Measurements from ENCODE around the gene UGT1A6. TPM values are rescaled to one million over a fixed set of nuclear protein-coding genes. Genes with fewer than 3 reads are reported as not detected.

Gene UGT1A6
- total RNA-seq, 4 donors from 2014 or later = 0.31 TPM; not detected in 3

DNA sequence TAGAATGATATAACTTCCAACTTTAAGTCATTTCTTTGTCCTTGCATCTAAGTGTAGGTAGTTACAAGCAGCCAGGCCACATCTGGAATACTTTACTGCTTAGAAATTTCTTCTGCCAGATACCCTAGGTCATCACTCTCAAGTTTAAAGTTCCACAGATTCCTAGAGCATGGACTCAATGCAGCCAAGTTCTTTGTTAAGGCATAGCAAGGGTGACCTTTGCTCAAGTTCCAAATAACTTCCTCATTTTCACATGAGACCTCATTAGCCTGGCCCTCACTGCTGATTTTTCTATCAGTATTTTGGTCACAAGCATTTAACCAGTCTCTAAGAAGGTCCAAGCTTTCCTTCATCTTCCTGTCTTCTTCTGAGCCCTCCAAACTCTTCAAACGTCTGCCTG is 28.8 kb upstream of the UGT1A6 start:
- no peak overlapping the region for H3K27ac ChIP-seq
- intact Hi-C loops (cut with DNase I; ENCODE audit: low total_unique reads) = no loop called here
- no peaks in the 10 kb centered on the region for H3K4me1 ChIP-seq
- H3K36me3 ChIP-seq = no peaks in the 10 kb centered on the region
- DNase-seq (no peak), ATAC-seq (no peak)
- H3K4me3 ChIP-seq = no peak overlapping the region
- TF ChIP-seq, protein P1, sequence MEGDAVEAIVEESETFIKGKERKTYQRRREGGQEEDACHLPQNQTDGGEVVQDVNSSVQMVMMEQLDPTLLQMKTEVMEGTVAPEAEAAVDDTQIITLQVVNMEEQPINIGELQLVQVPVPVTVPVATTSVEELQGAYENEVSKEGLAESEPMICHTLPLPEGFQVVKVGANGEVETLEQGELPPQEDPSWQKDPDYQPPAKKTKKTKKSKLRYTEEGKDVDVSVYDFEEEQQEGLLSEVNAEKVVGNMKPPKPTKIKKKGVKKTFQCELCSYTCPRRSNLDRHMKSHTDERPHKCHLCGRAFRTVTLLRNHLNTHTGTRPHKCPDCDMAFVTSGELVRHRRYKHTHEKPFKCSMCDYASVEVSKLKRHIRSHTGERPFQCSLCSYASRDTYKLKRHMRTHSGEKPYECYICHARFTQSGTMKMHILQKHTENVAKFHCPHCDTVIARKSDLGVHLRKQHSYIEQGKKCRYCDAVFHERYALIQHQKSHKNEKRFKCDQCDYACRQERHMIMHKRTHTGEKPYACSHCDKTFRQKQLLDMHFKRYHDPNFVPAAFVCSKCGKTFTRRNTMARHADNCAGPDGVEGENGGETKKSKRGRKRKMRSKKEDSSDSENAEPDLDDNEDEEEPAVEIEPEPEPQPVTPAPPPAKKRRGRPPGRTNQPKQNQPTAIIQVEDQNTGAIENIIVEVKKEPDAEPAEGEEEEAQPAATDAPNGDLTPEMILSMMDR (IDR thresholded peaks at IDR 0.05 in 4 of 5, conservative IDR thresholded peaks at IDR 0.05 in 1 of 5) = no peak
- no peak for TF ChIP-seq POLR2A (IDR thresholded peaks at IDR 0.05)
- no peaks in the 10 kb centered on the region for H3K27me3 ChIP-seq
- H3K9me3 ChIP-seq = no peaks in the 10 kb centered on the region
- in situ Hi-C loops (cut with MboI; ENCODE audit: low sequenced_read_pairs in 4 of 4) = no loop called here

DNA sequence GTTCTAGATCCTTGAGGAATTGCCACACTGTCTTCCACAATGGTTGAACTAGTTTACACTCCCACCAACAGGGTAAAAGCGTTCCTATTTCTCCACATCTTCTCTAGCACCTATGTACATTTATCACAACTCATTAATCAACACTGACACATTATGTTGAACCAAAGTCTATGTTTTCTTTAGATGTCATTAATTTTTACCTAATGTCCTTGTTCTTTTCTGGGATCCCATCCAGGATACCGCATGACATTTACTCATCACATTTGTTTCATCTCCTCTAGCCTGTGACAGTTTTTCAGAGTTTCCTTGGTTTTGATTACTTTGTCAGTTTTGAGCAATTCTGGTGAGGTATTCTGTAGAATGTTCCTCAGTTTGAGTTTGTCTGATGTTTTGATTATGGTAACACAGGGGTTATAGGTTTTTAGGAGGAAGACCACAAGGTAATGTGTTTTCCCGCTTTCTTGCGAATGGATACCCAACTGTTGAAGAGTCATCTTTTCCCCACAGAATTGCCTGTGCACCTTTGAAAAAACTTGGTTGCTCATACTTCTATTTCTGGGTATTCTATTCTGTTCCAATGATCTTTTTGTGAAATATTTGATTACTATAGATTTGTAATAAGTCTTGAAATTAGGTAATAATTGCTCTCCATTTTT is 24.0 kb upstream of the UGT1A6 start:
- Histone ChIP-seq H3K4me3 (no peak overlapping the region), H3K36me3 (no peaks in the 10 kb centered on the region), H3K27ac (no peak overlapping the region), H3K4me1 (no peaks in the 10 kb centered on the region), H3K27me3 (no peaks in the 10 kb centered on the region), H3K9me3 (no peaks in the 10 kb centered on the region)
- no peak for TF ChIP-seq POLR2A (IDR thresholded peaks at IDR 0.05)
- TF ChIP-seq, protein P1 (IDR thresholded peaks at IDR 0.05 in 4 of 5, conservative IDR thresholded peaks at IDR 0.05 in 1 of 5) = no peak
- intact Hi-C loops (cut with DNase I; ENCODE audit: low total_unique reads) (no loop called here), in situ Hi-C loops (cut with MboI; ENCODE audit: low sequenced_read_pairs in 4 of 4) (no loop called here)
- DNase-seq (no peak), ATAC-seq (no peak)

DNA sequence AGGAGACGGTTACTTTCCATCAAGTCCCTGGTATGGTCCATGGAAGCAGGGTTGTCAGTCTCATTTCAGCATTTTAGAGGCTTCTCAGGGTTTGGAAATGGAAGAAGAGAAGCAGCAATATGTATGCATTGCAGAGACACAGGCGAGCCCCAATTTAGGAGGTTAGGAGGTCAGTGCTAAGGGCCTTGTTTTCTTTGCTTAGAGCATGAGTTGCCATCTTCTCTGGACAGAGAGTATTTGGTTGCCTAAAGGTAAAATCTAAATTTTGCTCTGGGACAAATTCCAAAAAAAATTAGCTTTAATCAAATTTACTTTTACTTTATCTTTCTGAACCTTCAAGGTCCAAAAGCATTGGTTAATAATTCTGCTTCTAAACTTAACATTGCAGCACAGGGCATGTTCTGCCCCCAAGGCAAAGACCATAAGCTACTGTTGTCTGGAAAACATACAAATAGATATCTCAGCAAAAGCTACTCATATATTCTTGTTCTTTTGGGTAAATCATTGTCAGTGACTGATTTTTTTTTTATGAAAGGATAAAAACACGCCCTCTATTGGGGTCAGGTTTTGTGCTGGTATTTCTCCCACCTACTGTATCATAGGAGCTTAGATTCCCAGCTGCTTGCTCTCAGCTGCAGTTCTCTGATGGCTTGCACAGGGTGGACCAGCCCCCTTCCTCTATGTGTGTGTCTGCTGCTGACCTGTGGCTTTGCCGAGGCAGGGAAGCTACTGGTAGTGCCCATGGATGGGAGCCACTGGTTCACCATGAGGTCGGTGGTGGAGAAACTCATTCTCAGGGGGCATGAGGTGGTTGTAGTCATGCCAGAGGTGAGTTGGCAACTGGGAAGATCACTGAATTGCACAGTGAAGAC is 21.2 kb upstream of the UGT1A6 start, which contains the start of gene UGT1A9:
Gene UGT1A9 (plus strand): TSS at position 609 of the 872 bp plus-strand sequence. CDS start 37 bp downstream, at position 646.
- no peak for TF ChIP-seq POLR2A (IDR thresholded peaks at IDR 0.05)
- TF ChIP-seq, protein P1 (IDR thresholded peaks at IDR 0.05 in 4 of 5, conservative IDR thresholded peaks at IDR 0.05 in 1 of 5) = no peak
- Histone ChIP-seq H3K9me3 (no peaks in the 10 kb centered on the region), H3K4me1 (no peaks in the 10 kb centered on the region), H3K27me3 (no peaks in the 10 kb centered on the region), H3K27ac (no peak within 1 kb of the TSS), H3K36me3 (no peaks in the 10 kb centered on the region), H3K4me3 (no peak within 1 kb of the TSS)
- ATAC-seq (no peak), DNase-seq (no peak)
- intact Hi-C loops (cut with DNase I; ENCODE audit: low total_unique reads) = no loop called here
- in situ Hi-C loops (cut with MboI; ENCODE audit: low sequenced_read_pairs in 4 of 4) = no loop called here

DNA sequence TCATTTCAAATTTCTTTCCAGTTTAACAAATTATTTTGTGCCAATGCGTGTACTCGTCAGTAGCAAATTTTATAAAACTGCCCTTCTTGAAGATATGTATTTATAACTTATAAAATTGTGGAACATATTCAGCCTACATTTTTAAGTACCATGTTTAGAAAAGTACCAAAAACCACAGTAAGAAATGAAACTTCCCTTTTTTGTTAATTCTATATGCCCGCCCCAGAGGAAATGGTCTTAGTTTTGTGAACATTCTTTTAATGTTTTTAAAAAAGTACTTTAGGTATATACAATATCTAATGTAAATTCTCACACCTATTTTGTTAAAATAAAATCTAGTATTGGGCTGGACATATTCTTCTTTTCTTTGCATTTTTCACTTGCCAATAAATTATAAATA is 19.8 kb upstream of the UGT1A6 start:
- no peaks in the 10 kb centered on the region for H3K27me3 ChIP-seq
- no peaks in the 10 kb centered on the region for H3K36me3 ChIP-seq
- intact Hi-C loops (cut with DNase I; ENCODE audit: low total_unique reads) = no loop called here
- in situ Hi-C loops (cut with MboI; ENCODE audit: low sequenced_read_pairs in 4 of 4) = no loop called here
- H3K9me3 ChIP-seq = no peaks in the 10 kb centered on the region
- ATAC-seq (no peak), DNase-seq (no peak)
- no peak overlapping the region for H3K27ac ChIP-seq
- H3K4me1 ChIP-seq = no peaks in the 10 kb centered on the region
- TF ChIP-seq POLR2A (IDR thresholded peaks at IDR 0.05) = no peak
- TF ChIP-seq, protein P1 (IDR thresholded peaks at IDR 0.05 in 4 of 5, conservative IDR thresholded peaks at IDR 0.05 in 1 of 5) = no peak
- H3K4me3 ChIP-seq = no peak overlapping the region
